Effector memory CD4-positive, alpha-beta T cell (primary cell): ENCODE data around the gene RFC1.
A peak's percentile ranks its signal among the peaks of the same experiment; 100 is the strongest.
"Not testable (repeated sequence)": the region's sequence is repeated elsewhere in the genome, so short reads cannot be mapped to it uniquely, and the experiment has no call there.

ENCODE experiments used
- DNase-seq, 3 donors: peaks; one replicate each; pipeline ENCODE4 v3.0.0-alpha.2; 2020
- H3K27ac ChIP-seq: 2 replicates; pipeline ENCODE4 v1.7.0; 2013; ENCODE audit warnings: mild to moderate bottlenecking, low read length, moderate library complexity; ENCODE audit not compliant: insufficient read depth, poor library complexity, severe bottlenecking
- H3K27me3 ChIP-seq: replicated peaks from 2 replicates; pipeline ENCODE4 v1.7.0; 2013; ENCODE audit warnings: mild to moderate bottlenecking, low read length; ENCODE audit not compliant: insufficient read depth, control insufficient read depth, poor library complexity, severe bottlenecking
- H3K36me3 ChIP-seq: 2 replicates; pipeline ENCODE4 v1.7.0; 2013; ENCODE audit warnings: mild to moderate bottlenecking, low read length, moderate library complexity; ENCODE audit not compliant: control insufficient read depth, insufficient read depth
- H3K4me1 ChIP-seq: 2 replicates; pipeline ENCODE4 v1.7.0; 2013; ENCODE audit warnings: low read length, mild to moderate bottlenecking; ENCODE audit not compliant: control insufficient read depth, insufficient read depth, poor library complexity, severe bottlenecking
- H3K4me3 ChIP-seq: 2 replicates; pipeline ENCODE4 v1.7.0; 2013; ENCODE audit warnings: low read length, low read depth, mild to moderate bottlenecking; ENCODE audit not compliant: insufficient read depth, poor library complexity, severe bottlenecking
- H3K9me3 ChIP-seq: 2 replicates; pipeline ENCODE4 v1.7.0; 2013; ENCODE audit warnings: mild to moderate bottlenecking, low read length, moderate library complexity; ENCODE audit not compliant: control insufficient read depth

RFC1 gene

GRCh38 chr4:39384563-39384962, 18.4 kb upstream of the RFC1 start:
- Histone ChIP-seq H3K4me3 (no peak overlapping the region), H3K36me3 (no peaks in the 10 kb centered on the region), H3K27ac (no peak overlapping the region), H3K9me3 (no peaks in the 10 kb centered on the region), H3K4me1 (no peaks in the 10 kb centered on the region), H3K27me3 (no peaks in the 10 kb centered on the region)
- DNase-seq, result no peak

GRCh38 chr4:39383690-39384089, 17.5 kb upstream of the RFC1 start:
- DNase-seq, result no peak
- Histone ChIP-seq H3K27ac (no peak overlapping the region), H3K4me1 (no peaks in the 10 kb centered on the region), H3K27me3 (no peaks in the 10 kb centered on the region), H3K9me3 (no peaks in the 10 kb centered on the region), H3K4me3 (no peak overlapping the region), H3K36me3 (no peaks in the 10 kb centered on the region)

GRCh38 chr4:39375478-39375877, 9.3 kb upstream of the RFC1 start:
- H3K4me3 ChIP-seq, result no peak overlapping the region
- no peak for DNase-seq
- no peak overlapping the region for H3K27ac ChIP-seq
- no peaks in the 10 kb centered on the region for H3K27me3 ChIP-seq
- H3K36me3 ChIP-seq, result no peaks in the 10 kb centered on the region
- H3K9me3 ChIP-seq, result no peaks in the 10 kb centered on the region
- H3K4me1 ChIP-seq, result no peaks in the 10 kb centered on the region

DNA sequence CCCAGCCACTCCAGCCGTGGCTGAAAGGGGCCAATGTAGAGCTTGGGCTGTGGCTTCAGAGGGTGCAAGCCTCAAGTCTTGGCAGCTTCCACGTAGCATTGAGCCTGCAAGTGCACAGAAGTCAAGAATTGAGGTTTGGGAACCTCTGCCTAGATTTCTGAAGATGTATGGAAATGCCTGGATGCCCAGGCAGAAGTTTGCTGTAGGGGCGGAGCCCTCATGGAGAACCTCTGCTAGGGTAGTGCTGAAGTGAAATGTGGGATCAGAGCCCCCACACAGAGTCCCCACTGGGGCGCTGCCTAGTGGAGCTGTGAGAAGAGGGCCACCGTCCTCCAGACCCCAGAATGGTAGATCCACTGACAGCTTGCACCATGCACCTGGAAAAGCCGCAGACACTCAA, 5.0 kb upstream of the RFC1 start:
- H3K27ac ChIP-seq, H3K27me3 ChIP-seq, H3K36me3 ChIP-seq, DNase-seq, H3K4me3 ChIP-seq, H3K4me1 ChIP-seq, H3K9me3 ChIP-seq: not testable (repeated sequence)

DNA sequence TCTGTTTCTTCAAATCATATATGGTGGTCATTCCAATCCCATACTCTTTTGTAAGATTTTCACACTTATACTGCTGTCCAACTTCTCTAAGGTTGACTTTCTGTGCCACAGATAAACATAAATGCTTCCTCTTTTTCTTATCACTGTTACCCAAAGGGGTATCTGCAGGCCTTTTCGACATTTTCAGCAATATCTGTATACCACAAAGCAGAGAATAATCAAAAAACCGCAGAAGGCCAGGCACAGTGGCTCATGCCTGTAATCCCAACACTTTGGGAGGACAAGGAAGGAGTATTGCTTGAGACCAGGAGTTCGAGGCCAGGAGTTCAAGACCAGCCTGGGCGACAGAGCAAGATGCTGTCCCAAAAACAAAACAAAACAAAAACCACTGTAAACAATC, 3.1 kb upstream of the RFC1 start:
- no peaks in the 10 kb centered on the region for H3K36me3 ChIP-seq
- H3K9me3 ChIP-seq, result no peaks in the 10 kb centered on the region
- no peaks in the 10 kb centered on the region for H3K4me1 ChIP-seq
- H3K4me3 ChIP-seq, result no peak overlapping the region
- no peak overlapping the region for H3K27ac ChIP-seq
- no peaks in the 10 kb centered on the region for H3K27me3 ChIP-seq
- DNase-seq, result no peak

DNA sequence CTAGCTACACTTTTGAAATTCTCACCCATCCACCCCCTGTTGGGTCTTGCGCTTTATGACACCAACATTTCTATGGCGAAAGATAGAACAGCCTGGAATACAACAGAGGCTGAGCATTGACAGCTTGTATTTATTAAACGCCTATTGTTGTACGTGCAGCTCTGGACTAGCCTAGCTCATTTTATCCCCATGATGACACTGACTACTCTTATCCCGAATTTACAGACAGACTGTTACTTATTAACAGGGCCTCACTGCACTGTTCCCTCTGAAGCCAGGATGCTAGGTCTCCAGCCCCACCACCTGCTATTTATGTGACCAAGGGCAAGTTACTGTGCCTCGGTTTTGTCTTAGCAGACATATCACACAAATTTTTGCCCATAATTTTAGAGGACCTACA, 1.0 kb upstream of the RFC1 start:
- Histone ChIP-seq H3K4me1 (no peaks in the 10 kb centered on the region), H3K27ac (no peak overlapping the region)

GRCh38 chr4:39365360-39365759, 802 bp downstream of the RFC1 start:
- Histone ChIP-seq H3K36me3 (no peaks in the 10 kb centered on the region), H3K4me3 (peak overlapping the region; percentile 98), H3K27me3 (no peaks in the 10 kb centered on the region), H3K27ac (peak overlapping the region; percentile 79), H3K4me1 (no peaks in the 10 kb centered on the region), H3K9me3 (no peaks in the 10 kb centered on the region)
- DNase-seq, result no peak

More for the DNA sequence above, 1.0 kb upstream of the RFC1 start:
- H3K27me3 ChIP-seq, result no peaks in the 10 kb centered on the region
- H3K4me3 ChIP-seq, result no peak overlapping the region
- H3K9me3 ChIP-seq, result no peaks in the 10 kb centered on the region
- DNase-seq, result no peak
- H3K36me3 ChIP-seq, result no peaks in the 10 kb centered on the region

- H3K27ac ChIP-seq, result no peak overlapping the region
- peak overlapping the region; percentile 0 for H3K4me3 ChIP-seq
- DNase-seq, result no peak
- H3K27me3 ChIP-seq, result no peaks in the 10 kb centered on the region
- no peaks in the 10 kb centered on the region for H3K4me1 ChIP-seq
- no peaks in the 10 kb centered on the region for H3K36me3 ChIP-seq
- H3K9me3 ChIP-seq, result no peaks in the 10 kb centered on the region
Measured at GRCh38 chr4:39363773-39364393, 2.3 kb downstream of the RFC1 start.

DNA sequence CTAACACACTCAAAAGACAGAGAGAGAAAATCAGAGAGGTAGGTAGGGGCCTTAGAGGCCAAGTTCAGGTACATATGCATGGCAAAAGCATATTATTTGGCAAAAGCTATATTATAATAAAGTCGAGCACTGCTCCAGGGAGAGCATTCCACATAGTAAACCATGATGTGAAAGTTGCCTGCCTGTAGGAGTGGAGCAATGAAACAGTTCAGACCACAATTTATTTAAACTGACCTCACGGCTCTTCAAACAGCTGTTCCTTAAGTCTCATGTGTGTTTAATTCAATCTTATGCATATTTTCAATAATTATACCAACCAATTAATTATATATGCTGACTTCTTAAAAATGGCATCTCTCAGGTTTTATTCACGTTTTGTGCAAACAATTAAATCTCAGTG, 3.3 kb downstream of the RFC1 start:
- Histone ChIP-seq H3K4me1 (no peaks in the 10 kb centered on the region), H3K27ac (no peak overlapping the region), H3K4me3 (no peak overlapping the region), H3K9me3 (no peaks in the 10 kb centered on the region), H3K36me3 (no peaks in the 10 kb centered on the region), H3K27me3 (no peaks in the 10 kb centered on the region)
- DNase-seq, result no peak

- H3K27ac ChIP-seq, H3K4me1 ChIP-seq, H3K9me3 ChIP-seq, H3K27me3 ChIP-seq, DNase-seq, H3K4me3 ChIP-seq, H3K36me3 ChIP-seq: not testable (repeated sequence)
Measured at GRCh38 chr4:39360611-39361010, 5.6 kb downstream of the RFC1 start.
